ENCODE measurements around the gene MBD4. TPM values are rescaled to one million over a fixed set of nuclear protein-coding genes. Genes with fewer than 3 reads are reported as not detected.

MBD4 gene
- total RNA-seq, 1 donor from 2014 or later, result 30.6 TPM

- DNase-seq (ENCODE audit: low spot score) (no peak), ATAC-seq (no peak)
- intact Hi-C loops (cut with DNase I), result loop anchor here (10.0 kb wide), 1 partner anchor 486 kb away; no protein-coding TSS in a partner anchor
Measured at GRCh38 chr3:129470861-129471260, 31.1 kb upstream of the MBD4 start.

- no peak for DNase-seq (ENCODE audit: low spot score)
- ATAC-seq, result no peak
- intact Hi-C loops (cut with DNase I), result no loop called here
Measured at GRCh38 chr3:129469026-129469425, 29.3 kb upstream of the MBD4 start.

DNA sequence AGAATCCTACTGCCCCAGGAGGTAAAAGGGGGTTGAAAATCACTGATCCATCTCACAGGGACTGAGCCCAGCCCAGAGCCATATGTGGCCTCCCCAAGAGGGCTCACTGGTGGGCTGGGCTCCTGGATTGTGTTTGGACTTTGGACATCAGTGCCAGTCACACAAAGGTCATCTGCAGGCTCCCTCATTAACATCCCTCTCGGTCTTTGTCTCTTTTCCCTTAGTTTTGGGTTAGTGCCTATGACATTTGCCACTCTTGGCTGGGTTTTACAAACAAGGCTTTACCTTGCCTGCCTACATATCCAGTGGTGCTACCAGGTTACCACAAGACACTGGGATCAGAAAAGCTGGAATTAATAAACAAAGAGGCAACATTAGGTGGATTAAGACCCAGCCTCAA, 28.2 kb upstream of the MBD4 start:
- no peak for ATAC-seq
- intact Hi-C loops (cut with DNase I), result no loop called here
- no peak for DNase-seq (ENCODE audit: low spot score)

DNA sequence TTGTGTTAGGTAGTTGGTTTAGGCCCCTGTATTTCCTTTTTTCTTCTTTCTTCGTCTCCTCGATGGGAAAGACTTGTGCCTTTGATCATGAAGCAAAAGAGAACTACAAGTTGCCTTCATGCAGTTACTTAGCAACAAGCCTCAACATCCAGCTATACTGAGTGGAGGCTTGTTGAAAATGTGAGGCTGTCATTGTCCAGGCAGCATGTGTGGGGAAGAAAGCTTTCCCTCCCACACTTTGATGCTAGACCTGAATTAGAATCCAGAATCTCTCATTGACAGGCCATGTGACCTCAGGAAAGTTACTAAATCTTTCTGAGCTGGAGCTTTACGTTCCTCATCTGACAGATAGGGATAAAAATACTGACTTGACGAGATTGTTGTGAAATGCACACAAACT, 24.0 kb upstream of the MBD4 start:
- intact Hi-C loops (cut with DNase I), result no loop called here
- DNase-seq (ENCODE audit: low spot score) (no peak), ATAC-seq (no peak)

DNA sequence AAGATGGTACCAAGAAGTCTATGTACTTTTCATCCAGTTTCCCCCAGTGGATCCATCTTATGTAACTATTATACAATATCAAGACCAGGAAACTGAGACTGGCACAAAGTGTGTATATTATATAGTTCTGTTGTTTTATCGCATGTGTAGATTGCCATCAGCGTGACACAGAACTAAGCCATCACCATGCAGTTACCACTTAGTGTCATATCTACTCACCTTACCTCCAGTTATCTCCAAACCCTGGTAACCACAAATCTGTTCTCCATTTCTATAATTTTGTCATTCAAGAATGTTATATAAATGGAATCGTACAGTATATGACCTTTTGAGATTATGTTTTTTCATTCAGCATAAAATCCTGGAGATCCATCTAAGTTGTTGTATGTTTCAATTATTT, 23.3 kb upstream of the MBD4 start:
- intact Hi-C loops (cut with DNase I), result no loop called here

DNA sequence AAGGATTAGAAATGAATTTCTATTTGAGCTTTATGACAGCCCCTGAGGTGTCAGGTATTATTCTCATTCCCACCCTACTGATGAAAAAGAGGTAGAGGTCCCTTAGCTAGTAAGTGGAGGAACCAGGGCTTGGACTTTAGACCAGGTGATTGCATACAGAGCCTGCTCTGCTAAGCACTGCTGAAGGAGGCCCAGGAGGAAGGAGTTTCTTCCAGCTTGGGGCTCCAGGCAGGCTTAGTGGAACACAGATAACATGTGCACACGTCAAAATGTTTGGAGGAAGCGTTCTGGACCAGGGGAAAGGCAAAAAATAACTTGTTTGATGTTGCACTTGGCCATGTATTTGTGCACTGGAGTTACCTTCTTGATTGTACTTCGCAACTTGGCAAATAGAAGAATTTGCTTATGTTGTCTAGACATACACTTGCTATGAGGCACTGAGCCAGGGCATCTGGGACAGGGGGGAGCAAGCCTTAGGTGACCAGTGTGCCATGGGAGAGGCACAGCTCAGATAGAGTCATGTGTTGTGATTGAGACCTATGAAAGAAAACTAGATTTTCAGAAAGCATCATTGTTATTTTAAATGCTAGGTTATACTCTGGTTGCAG, 22.7 kb upstream of the MBD4 start:
- ATAC-seq (no peak), DNase-seq (ENCODE audit: low spot score) (no peak)
- intact Hi-C loops (cut with DNase I), result no loop called here

More for the DNA sequence above, 23.3 kb upstream of the MBD4 start:
- DNase-seq (ENCODE audit: low spot score) (no peak), ATAC-seq (no peak)

DNA sequence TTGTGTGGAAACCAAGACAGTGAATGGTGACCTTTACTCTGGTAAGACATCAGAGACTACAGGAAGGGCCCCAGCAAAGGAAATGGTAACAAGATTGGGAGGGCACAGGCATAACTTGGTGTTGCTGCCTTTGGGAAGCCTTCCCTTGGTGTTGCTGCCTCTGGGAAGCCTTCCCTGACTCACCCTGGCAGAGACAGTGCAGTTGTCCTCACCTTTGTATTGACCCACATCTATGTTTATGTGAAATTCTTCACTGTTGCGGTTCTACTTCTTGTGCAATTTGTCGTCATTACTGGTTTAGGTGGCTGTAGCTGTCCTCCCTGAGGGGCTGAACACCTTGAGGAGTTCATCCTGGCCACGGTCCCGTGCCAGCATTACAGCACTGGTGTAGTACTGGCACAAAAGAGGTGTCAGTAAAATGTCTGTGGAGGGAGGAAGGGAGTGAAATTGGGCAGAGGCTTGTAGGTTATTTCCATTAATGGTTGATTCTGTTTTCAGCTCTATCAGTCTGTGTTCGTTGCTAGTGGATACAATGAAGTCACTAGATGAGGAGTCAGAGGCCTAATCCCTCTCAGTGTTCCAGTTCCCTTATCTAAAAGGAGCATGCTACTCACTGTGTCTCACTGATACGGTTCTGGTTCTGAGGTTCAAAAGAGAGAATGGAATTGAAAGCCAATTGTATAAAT, 21.9 kb upstream of the MBD4 start:
- ATAC-seq, result no peak
- DNase-seq (ENCODE audit: low spot score), result no peak
- intact Hi-C loops (cut with DNase I), result no loop called here

DNA sequence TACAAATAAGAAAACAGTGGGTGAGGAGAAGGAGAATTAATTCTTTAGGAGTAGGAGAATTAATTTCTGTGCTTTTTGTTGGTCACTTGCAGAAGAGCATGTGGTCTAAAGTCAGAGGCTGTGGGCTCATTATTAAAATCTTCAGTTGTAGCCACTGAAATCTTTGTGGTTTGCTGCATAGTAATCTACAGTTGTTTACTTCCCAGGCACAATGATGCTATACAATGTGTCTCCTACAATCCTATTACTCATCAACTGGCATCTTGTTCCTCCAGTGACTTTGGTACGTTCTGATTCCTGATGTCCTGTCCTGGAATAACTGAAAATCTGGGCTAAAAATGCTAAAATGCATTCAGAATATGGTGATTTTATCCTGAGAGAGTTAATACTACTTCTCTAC, 21.3 kb upstream of the MBD4 start:
- ATAC-seq (no peak), DNase-seq (ENCODE audit: low spot score) (no peak)
- intact Hi-C loops (cut with DNase I), result no loop called here

DNA sequence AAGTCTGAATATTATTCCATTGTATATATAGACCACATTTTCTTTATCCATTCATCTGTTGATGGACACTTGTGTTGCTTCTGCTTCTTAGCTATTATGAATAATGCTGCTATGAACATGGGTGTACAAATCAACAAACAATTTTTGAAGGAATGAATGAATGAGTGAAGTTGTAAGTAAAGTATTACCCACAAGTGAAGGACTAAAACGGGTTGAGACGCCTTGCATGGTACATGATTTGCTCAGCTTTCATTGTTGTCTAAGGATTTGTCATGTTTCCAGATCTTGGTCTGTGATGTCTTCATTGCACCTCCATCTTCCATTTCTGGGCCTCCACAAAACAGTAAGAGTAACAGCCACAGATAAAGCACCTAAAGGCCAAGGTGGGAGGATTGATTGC, 20.8 kb upstream of the MBD4 start:
- intact Hi-C loops (cut with DNase I), result no loop called here
- ATAC-seq, result no peak
- DNase-seq (ENCODE audit: low spot score), result no peak

- DNase-seq (ENCODE audit: low spot score), result no peak
- no peak for ATAC-seq
- intact Hi-C loops (cut with DNase I), result no loop called here
Measured at GRCh38 chr3:129460155-129460554, 20.4 kb upstream of the MBD4 start.

GRCh38 chr3:129453732-129454131, 14.0 kb upstream of the MBD4 start:
- DNase-seq (ENCODE audit: low spot score) (no peak), ATAC-seq (no peak)
- intact Hi-C loops (cut with DNase I), result no loop called here

DNA sequence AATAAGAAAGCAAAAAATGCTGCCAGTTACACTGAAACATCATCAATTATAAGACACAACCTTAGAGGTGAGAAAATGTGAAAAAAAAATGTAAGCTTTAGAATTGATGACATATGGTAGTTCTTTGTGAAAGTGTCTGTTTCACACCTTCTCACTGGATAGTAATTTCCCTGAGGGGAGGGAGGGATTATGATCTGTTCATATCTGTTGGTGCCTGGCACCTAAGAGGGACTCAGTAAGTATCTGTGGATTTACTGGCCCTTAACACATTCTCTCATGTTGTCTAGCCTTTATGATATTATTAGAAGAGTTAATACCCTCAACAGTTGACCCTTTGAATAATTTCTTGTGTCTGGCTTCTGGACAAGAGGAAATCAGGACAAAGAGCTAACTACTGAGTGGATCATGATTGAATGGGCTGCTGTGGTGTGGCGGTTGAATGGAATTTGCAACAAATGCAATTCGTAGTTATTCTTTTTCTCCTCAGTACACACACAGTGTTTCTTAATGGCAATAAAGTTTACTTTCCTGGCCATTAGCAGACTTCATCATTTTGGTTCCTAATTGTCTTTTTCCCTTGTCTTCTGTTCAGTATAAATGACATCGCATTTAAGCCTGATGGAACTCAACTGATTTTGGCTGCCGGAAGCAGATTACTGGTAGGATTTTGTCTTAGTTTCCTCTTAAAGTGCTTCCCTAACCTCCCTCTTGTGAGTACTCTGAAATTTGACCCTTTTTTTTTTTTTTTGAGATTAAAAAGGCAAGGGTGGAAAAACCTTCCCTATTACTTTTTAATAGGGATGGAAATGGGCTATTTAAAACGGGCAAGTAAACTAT, 9.7 kb upstream of the MBD4 start:
- ATAC-seq (no peak), DNase-seq (ENCODE audit: low spot score) (no peak)
- intact Hi-C loops (cut with DNase I), result no loop called here

DNA sequence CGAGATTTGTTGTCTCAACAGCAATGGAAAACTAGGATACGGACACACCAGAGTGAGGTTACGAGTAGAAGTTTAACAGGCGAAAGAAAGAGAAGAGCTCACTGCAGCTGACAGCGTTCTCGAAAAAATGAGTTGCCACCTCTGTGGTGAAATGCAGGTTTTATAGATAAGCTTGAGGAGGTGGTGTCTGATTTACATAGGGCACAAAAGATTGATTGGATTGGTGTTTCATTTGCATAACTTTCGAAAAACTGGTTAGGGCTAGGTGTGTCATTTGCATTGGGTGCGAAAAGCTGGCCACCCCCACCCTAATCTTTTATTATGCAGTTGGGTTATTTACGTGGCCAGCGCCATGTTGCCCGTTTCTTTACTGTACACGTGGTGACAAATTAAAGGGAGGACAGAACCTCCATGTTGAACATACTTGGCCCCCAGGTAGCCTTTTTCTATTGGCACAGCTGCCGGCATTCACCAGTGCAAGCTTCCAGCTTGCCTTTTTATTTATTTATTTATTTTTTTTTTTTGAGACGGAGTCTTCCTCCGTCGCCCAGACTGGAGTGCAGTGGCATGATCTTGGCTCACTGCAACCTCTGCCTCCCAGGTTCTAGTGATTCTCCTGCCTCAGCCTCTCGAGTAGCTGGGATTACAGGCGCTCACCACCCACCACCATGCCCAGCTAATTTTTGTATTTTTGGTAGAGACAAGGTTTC, 8.6 kb upstream of the MBD4 start:
- no peak for ATAC-seq
- intact Hi-C loops (cut with DNase I), result no loop called here

DNA sequence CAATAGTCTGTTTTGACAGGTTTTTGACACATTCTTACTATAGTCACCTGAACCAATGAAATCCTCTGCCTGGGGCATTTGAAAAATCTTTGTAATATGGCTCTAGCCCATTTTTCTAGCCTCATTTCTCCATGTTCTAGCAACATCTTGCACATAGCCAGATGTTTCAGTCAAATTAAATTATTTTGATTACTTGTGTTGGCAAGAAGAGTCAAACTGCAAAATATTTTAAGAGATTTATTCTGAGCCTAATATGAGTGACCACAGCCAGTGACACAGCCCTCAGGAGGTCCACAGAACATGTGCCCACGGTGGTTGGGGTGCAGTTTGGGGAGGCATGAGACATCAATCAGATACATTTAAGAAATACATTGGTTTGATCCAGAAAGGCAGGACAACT, 7.2 kb upstream of the MBD4 start:
- intact Hi-C loops (cut with DNase I), result no loop called here
- ATAC-seq, result no peak
- DNase-seq (ENCODE audit: low spot score), result no peak

More for the DNA sequence above, 8.6 kb upstream of the MBD4 start:
- no peak for DNase-seq (ENCODE audit: low spot score)

- intact Hi-C loops (cut with DNase I), result no loop called here
- DNase-seq (ENCODE audit: low spot score) (no peak), ATAC-seq (no peak)
Measured at GRCh38 chr3:129445471-129445870, 5.7 kb upstream of the MBD4 start.

GRCh38 chr3:129442947-129443346, 3.2 kb upstream of the MBD4 start:
- ATAC-seq (no peak), DNase-seq (ENCODE audit: low spot score) (no peak)
- intact Hi-C loops (cut with DNase I), result no loop called here

- DNase-seq (ENCODE audit: low spot score) (no peak), ATAC-seq (no peak)
Measured at GRCh38 chr3:129442486-129442885, 2.7 kb upstream of the MBD4 start.

GRCh38 chr3:129441782-129442181, 2.0 kb upstream of the MBD4 start:
- ATAC-seq (no peak), DNase-seq (ENCODE audit: low spot score) (no peak)

More at GRCh38 chr3:129442486-129442885, 2.7 kb upstream of the MBD4 start:
- intact Hi-C loops (cut with DNase I), result no loop called here

GRCh38 chr3:129441215-129441614, 1.5 kb upstream of the MBD4 start:
- ATAC-seq, result no peak
- intact Hi-C loops (cut with DNase I), result no loop called here
- DNase-seq (ENCODE audit: low spot score), result no peak

More at GRCh38 chr3:129441782-129442181, 2.0 kb upstream of the MBD4 start:
- intact Hi-C loops (cut with DNase I), result no loop called here

All from sciatic nerve (tissue), 2 donors.